T1000 (cell line): Measurements from ENCODE around the gene ECI1.

ENCODE experiments used
- DNase-seq: peaks from one replicate; lab custom pipeline; 2025; ENCODE audit warnings: mixed read lengths; lab: John Stamatoyannopoulos, UW

Gene ECI1

GRCh38 chr16:2233046-2233775 lies 18.2 kb downstream of the ECI1 start:
- DNase-seq, result no peak

- DNase-seq, result no peak
These were observed 19.0 kb downstream of the ECI1 start for GRCh38 chr16:2232094-2232990.

DNA sequence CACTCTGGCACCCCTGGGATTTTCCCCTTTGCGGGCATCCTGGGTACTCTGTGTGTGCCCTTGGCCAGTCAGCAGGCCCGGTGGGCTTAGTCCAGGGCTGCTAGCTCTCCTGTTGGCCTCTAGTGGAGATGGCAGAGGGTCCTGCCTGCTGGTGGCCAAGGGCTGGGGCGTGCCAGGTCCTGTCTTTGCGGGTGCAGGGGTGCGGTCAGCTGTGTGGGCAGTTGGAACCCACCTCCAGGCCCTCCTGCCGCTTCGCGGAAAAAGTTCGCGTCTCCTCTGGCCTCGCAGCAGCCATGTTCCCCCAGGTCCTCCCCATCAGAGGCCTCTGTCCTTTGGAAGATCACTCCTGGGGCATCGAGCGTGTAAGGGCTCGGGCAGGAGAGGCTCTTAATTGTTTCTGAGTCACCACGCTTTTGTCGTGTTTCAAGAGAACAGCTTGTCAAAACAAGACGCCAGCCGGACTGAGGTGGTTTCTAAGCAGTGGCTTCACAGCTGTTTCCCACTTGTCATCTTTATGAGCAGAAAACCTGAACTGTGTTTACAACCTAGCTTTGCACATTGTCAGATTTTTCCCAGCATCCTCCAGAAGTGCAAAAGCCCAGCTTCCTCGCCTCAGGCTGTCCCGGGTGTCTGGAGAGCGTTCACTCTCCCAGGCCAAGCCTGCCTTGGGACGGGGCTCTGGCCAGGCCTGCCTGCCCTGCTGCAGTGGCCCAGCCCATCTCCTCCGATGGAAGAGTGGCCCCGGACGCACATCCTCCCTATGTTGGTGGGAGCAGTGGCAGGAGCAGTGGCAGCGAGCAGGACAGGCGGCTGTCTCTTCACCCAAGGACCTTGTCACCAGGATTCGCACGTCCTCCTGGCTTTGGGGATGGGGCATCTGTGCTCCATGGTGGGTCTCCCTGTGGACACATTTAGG lies 20.1 kb downstream of the ECI1 start:
- no peak for DNase-seq

DNA sequence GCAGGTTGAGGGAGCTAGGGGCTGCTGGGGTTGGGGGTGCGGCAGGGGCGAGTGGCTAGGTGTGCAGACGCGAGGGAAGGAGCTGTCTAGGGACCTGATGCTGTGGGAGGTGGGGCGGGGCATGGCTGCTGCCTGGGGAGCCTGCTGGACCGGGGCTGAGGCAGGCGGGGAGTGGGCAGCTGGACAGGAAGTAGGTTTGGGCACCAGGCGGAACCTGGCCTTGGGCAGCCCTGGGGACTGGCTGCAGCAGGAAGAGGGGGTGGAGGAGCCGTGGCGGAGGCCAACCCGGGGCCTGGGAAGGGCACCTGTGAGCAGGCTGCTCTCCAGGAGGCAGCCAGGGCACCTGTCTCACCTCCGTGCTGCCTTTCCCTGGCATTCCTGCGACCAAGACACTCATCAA lies 21.0 kb downstream of the ECI1 start:
- no peak for DNase-seq

- no peak for DNase-seq
These were observed 21.6 kb downstream of the ECI1 start for GRCh38 chr16:2229632-2230250.

- no peak for DNase-seq
These were observed 22.3 kb downstream of the ECI1 start for GRCh38 chr16:2229091-2229490.

- DNase-seq, result no peak
These were observed 23.1 kb downstream of the ECI1 start for GRCh38 chr16:2228161-2228824.

DNA sequence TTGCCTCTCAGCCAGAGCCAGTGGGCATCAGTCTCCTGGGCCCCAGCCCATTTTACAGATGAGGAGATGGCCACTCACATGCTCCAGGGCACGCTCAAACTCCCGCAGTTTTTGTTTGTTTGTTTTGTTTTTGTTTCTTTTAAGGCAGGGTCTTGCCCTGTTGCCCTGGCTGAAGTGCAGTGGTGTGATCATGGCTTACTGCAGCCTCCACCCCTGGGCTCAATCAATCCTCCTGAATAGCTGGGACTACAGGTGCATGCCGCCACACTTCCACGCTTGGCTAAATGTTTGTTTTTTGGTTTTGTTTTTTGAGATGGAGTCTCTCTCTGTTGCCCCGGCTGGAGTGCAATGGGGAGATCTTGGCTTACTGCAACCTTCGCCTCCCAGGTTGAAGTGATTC lies 24.5 kb downstream of the ECI1 start:
- no peak for DNase-seq

- DNase-seq, result no peak
These were observed 25.1 kb downstream of the ECI1 start for GRCh38 chr16:2226245-2226793.

- DNase-seq, result no peak
These were observed 27.4 kb downstream of the ECI1 start for GRCh38 chr16:2223942-2224486.

GRCh38 chr16:2223221-2223941 lies 28.0 kb downstream of the ECI1 start, which contains the start of gene E4F1:
E4F1 (plus strand) TSS chr16:2223591; CDS start chr16:2223614, 23 bp downstream.
- peak; percentile 98 for DNase-seq

DNA sequence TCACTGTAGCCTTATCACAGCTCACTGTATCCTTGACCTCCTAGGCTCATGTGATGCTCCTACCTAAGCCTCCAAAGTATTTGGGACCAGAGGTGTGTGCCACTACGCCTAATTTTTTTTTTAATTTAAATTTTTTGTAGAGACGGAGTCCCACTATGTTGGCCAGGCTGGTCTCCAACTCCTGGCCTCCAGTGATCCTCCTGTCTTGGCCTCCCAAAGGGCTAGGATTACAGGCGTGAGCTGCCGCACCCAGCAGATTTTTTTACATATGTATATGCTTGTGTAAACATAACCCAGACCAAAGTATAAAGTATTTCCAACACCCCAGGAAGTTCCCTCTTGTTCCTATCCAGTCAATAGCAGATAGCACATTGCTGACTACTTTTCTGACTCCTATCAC lies 35.1 kb downstream of the ECI1 start:
- no peak for DNase-seq

DNA sequence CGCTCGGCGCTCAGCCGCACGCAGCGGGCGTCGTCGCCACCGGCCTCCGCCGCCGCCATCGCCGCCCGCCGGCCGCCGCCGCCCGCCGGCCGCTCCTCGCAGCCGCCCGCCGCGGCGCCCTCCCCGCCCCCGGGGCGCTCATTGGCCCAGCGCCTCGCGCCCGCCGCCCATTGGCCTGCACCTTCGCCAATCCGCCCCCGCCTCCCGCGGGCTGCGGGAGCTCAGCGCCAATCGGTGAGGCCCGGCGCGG lies 36.7 kb downstream of the ECI1 start, which contains the start of gene PGP:
Gene PGP (minus strand): TSS at position 122 of the 250 bp plus-strand sequence. CDS start 63 bp downstream, at position 59.
- DNase-seq, result no peak

GRCh38 chr16:2213817-2214718 lies 37.3 kb downstream of the ECI1 start:
- no peak for DNase-seq

GRCh38 chr16:2212362-2213324 lies 38.7 kb downstream of the ECI1 start:
- no peak for DNase-seq

DNA sequence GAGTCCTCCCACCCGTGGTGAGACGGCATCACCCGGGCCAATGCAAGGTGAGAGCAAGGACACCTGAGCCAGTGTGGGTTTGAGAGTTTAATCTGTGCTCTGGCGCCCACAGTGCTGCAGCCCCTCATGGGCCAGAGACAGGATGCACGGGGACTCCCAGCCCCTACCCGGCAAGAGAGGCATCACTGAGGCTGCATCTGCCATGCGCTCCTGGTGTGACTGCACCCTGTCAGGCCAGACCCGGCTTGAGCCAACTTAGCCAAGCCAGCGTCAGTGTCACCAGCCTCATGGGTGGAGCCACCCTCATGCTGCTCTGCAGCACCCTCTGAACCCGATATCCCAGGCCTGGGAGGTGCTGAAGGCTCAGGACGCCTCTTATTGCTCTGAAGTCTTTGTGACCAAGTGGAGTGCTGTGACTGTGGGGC lies 39.5 kb downstream of the ECI1 start:
- DNase-seq, result no peak
